ENCODE data around the gene RSPH6A.

The RSPH6A gene

GRCh38 chr19:45789035-45789786 lies 25.9 kb downstream of the RSPH6A start:
- TF ChIP-seq ZFP30 (CRISPR knock-in tag; IDR thresholded peaks at IDR 0.05) (no peak), TSHZ2 (CRISPR knock-in tag; IDR thresholded peaks at IDR 0.05) (no peak), TOX (CRISPR knock-in tag; IDR thresholded peaks at IDR 0.05; ENCODE audit: borderline replicate concordance) (no peak), ZNF565 (CRISPR knock-in tag; conservative IDR thresholded peaks at IDR 0.05; ENCODE audit: low read depth) (no peak), TCF4 (CRISPR knock-in tag; IDR thresholded peaks at IDR 0.05; ENCODE audit: borderline replicate concordance) (no peak), BACH2 (CRISPR knock-in tag; IDR thresholded peaks at IDR 0.05; ENCODE audit: borderline replicate concordance) (no peak), ZC3H10 (CRISPR knock-in tag; IDR thresholded peaks at IDR 0.05) (no peak), PATZ1 (CRISPR knock-in tag; IDR thresholded peaks at IDR 0.05; ENCODE audit: borderline replicate concordance) (no peak), CSDC2 (CRISPR knock-in tag; IDR thresholded peaks at IDR 0.05) (no peak), CSRNP3 (CRISPR knock-in tag; IDR thresholded peaks at IDR 0.05) (no peak), OSR1 (CRISPR knock-in tag; IDR thresholded peaks at IDR 0.05) (no peak), ZFP3 (CRISPR knock-in tag; IDR thresholded peaks at IDR 0.05) (no peak), CREB5 (CRISPR knock-in tag; IDR thresholded peaks at IDR 0.05; ENCODE audit: low read depth) (no peak), PPARA (CRISPR knock-in tag; IDR thresholded peaks at IDR 0.05; ENCODE audit: borderline replicate concordance) (no peak), ZNF8 (CRISPR knock-in tag; IDR thresholded peaks at IDR 0.05) (no peak), RARB (CRISPR knock-in tag; IDR thresholded peaks at IDR 0.05) (no peak), ISL1 (CRISPR knock-in tag; IDR thresholded peaks at IDR 0.05) (no peak), ARNTL (CRISPR knock-in tag; IDR thresholded peaks at IDR 0.05; ENCODE audit: borderline replicate concordance, low read depth) (no peak), ESRRG (CRISPR knock-in tag; IDR thresholded peaks at IDR 0.05) (no peak), ZNF70 (CRISPR knock-in tag; IDR thresholded peaks at IDR 0.05) (no peak)
- no peak for ATAC-seq

- no peak for TF ChIP-seq CREB5 (CRISPR knock-in tag; IDR thresholded peaks at IDR 0.05; ENCODE audit: low read depth)
- no peak for TF ChIP-seq SNAI2 (CRISPR knock-in tag; IDR thresholded peaks at IDR 0.05)
- no peak for TF ChIP-seq CSDC2 (CRISPR knock-in tag; IDR thresholded peaks at IDR 0.05)
- TF ChIP-seq ZFP3 (CRISPR knock-in tag; IDR thresholded peaks at IDR 0.05) = no peak
- TF ChIP-seq ZNF8 (CRISPR knock-in tag; IDR thresholded peaks at IDR 0.05) = no peak
- no peak for TF ChIP-seq RARB (CRISPR knock-in tag; IDR thresholded peaks at IDR 0.05)
- no peak for TF ChIP-seq ZC3H10 (CRISPR knock-in tag; IDR thresholded peaks at IDR 0.05)
- no peak for TF ChIP-seq PATZ1 (CRISPR knock-in tag; IDR thresholded peaks at IDR 0.05; ENCODE audit: borderline replicate concordance)
- TF ChIP-seq BACH2 (CRISPR knock-in tag; IDR thresholded peaks at IDR 0.05; ENCODE audit: borderline replicate concordance) = no peak
- no peak for TF ChIP-seq ARNTL (CRISPR knock-in tag; IDR thresholded peaks at IDR 0.05; ENCODE audit: borderline replicate concordance, low read depth)
- TF ChIP-seq CSRNP3 (CRISPR knock-in tag; IDR thresholded peaks at IDR 0.05) = no peak
- TF ChIP-seq ZNF565 (CRISPR knock-in tag; conservative IDR thresholded peaks at IDR 0.05; ENCODE audit: low read depth) = no peak
- no peak for TF ChIP-seq PPARA (CRISPR knock-in tag; IDR thresholded peaks at IDR 0.05; ENCODE audit: borderline replicate concordance)
- TF ChIP-seq ZFP30 (CRISPR knock-in tag; IDR thresholded peaks at IDR 0.05) = no peak
- TF ChIP-seq TSHZ2 (CRISPR knock-in tag; IDR thresholded peaks at IDR 0.05) = no peak
- no peak for TF ChIP-seq GLIS3 (CRISPR knock-in tag; IDR thresholded peaks at IDR 0.05)
Measured at GRCh38 chr19:45786533-45786894, 28.6 kb downstream of the RSPH6A start.

More at GRCh38 chr19:45786533-45786894, 28.6 kb downstream of the RSPH6A start:
- no peak for ATAC-seq
